GM21515 (cell line): ENCODE results near the gene OGA.

Experiments
- ATAC-seq: cut with Tn5 transposase; IDR thresholded peaks from one replicate; pipeline ENCODE4 v1.9.1; 2021; ENCODE audit not compliant: unreplicated experiment

The OGA gene

DNA sequence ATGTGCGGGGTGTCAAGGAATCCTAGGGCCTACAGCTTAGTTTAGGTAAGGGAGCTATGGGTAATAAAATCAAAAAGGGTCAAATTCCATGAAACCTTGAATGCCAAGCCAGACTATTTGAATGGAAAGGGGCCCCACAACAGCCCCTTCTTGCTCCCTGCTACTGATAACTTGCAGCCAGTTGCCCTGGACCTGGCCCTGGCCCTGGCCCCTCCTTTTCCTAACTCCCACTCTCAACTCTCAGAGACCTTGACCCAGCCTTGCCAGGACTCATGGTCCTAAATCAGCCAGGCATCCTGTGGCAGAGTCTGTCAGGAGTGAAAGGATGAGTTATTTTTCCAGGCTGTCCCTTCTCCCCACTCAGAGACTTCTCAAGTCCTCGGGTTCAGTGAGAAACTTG is 19.5 kb upstream of the OGA start:
- no peak for ATAC-seq

DNA sequence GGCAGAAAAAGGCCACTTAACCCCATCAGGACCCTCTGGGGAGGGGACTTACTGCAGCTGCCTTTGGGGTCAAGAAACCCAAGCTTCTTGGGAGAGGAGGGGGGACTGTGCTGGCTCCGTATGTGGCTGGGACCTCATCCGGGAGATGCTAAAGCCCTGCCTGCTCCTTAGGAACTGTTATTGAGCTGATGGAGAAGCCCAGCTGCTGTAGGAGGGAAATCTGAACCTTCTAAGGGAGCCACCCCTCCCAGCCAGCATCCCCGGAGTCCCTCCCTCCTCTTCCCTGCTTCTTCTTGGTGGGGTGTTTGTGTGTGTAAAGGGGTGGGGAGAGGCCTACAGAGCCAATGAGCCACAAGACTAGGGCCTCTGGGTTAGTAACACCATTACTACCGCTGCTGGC is 17.1 kb upstream of the OGA start:
- no peak for ATAC-seq

DNA sequence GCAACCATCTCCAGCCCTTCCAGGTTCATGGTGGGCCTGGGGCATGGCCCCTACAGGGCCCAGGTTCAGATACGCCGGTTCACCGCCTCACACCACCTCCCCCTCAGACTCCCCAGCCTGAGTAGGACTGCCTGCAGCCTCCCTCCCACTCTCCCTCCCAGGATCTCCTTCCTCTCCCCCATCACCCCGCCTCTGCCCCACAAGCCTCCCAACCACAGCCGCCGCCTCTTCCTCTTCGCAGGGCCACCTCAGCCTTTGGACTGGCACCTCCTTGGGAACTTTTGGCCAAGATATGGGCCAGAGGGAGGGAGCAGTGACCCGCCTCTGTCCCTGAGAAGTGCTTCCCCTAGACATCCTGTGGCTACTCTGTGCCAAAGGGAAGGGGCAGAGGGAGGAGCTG is 16.1 kb upstream of the OGA start:
- no peak for ATAC-seq

DNA sequence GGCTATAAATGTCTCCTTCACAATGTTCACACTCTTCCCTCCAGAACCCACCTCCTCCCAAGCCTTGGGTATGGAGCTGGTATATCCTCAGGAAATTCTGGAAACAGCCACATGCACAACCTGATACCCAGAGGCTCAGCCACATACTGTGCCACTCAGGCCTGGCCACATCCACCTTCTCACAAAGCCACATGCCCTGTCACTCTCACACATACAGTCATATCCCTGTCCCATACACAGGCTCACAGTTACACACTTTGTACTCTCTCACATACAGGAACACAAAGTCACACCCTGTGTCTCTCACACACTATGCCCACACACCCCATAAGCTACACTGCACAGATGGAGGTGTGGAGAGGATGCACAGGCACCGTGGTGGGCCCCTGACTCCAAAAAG is 15.2 kb upstream of the OGA start:
- no peak for ATAC-seq

DNA sequence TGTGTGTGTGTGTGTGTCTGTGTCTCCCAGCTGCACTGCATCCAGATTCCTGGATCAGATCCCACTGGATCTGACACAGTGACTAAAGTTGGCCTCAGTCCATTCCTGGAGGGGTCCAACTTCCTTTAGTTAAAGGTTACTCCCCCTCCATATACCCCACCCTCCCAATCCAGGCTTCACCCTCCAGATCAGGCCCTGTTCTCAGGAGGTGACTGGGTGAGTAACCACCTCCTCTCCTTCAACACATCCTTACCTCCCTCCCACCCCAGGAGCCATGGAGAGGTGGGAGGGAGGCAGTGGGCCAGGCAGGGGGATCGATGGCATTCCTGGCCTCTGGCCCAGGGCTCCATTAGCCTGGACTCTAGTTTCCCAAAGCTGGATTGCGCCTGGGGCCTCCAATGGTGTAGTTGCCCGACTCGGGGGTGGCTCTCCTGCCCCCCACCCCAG is 14.1 kb upstream of the OGA start:
- no peak for ATAC-seq

DNA sequence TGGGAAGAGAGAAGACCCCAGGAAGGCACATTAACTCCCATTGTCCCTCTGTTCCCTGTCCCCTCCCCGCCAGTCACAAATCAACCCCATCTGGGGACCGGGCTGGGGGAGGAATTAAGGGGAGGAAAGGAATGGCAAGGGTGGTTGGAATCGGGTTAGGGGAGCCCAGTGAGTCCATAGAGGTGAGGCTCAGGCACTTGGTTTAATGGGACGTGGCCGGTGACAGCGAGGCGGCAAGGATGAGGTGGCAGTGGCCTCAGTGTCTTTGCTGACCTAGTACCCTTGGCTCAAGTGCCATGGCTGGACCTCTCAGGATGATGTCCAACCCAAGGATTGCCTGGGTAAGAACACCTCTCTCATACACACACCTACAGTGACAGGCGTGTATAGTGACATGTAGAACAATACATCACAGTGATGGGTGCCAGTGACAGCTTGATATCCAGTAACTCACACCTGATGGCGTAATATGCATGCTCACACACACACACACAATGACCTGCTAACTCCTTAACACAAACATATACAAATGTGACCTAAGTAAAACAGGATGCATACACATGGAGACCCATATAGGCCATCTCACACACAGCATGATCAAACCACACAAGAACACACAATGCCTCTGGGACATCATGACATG is 13.0 kb upstream of the OGA start:
- peak; percentile 1 for ATAC-seq

DNA sequence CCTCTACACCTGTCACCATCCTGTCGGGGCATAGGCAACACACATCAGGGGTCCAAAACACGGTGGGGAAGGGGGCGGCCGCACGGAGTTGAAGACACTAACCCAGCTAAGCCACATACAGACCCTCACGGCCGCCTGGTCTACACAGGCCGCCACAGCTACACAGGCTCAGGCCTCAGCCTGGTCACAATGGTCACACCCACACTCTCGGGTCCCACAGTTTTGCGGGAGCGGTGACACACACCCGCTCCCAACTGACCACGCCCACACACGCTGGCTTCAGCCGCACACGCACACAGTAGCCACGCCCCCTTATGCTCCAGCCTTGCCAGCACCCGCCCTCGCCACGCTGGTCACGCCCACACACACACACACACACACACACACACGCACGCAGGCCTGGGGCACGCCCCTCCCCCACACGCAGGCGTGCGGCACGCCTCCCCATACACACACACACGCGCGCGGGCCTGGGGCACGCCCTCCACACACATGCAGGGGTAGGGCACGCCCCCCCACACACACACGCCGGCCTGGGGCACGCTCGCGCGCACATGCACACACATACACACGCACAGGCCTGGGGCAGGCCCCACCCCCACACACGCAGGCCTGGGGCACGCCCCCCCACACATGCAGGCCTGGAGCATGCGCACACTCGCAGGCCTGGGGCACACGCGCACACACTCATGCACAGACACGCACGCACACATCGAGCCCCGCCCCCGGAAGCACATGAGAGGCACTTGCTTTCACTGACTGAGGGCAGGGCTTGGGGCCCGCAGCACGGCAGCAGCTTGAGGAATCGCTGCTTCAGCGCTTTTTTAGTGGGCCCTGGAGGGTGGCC is 12.3 kb upstream of the OGA start:
- peak; percentile 52 for ATAC-seq

DNA sequence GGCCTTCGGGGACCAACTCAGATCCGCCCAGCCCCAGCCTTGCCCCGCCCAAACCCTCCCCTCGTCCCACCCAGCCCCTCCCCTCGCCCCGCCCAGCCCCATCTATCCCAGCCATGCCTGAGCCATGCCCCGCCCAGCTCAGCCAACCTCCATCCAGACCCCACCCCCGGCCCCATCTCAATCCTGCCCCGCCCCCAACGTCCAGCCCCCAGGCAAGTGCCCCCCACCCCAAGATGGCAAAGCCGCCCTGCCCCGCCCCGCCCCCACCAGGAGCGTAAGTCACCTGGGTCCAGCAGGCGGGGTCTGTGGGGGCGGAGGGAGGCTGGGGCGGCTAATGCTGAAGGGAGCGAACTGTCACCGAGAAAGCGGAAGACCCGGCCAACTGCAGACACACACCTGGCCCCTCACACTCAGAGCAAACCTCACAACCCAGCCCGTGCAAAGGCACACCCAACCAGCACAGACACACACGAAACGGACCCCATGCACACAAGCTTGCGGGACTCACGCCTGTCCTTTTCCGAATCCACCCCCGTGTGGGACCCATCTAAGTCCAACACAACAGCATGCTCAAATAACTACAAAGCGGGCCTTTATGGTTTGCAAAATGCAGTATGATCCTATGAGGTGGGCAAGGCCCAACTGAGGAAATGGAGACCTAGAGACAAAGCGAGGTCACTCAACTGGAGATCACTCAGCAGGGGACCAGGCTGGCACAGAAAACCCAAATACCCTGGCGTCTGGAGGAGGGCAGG is 11.5 kb upstream of the OGA start:
- ATAC-seq: peak; percentile 24

DNA sequence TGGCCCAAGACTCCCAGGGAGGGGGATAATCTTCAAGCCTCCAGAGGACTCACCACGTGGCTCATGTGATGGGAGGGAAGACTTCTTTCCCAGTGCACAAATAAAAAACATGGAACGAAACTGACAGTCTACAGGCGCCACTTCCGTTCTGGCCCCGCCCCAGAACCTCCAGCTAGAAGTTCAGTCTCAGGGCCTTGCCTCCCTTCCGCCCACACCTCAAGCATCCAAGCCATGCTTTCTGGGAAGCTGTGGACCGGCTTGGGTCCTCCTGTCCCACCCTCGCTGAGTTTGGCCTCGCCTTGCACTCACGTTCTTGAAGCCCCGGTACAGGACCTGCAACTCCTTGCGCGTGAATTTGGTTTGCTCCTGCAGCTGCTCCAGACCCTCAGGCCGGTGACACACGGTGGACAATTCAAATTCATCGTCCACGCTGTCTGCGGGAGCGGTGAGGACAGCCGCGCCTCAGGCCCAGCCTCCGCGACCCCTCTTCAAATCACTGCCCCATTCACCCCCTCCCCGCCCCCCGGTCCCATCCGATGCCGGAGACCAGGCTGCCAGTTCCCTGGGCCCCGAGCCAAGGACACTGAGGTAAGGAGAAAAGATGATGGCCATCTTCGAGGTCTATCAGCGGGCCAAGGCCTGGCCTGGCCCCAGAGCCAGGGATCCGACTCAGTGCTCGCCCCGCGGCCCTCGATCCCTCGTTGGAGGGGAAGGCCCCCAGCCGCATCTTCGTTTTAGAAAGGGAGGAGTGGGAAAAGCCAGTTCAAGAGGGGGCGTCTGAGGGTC is 10.7 kb upstream of the OGA start:
- no peak for ATAC-seq

DNA sequence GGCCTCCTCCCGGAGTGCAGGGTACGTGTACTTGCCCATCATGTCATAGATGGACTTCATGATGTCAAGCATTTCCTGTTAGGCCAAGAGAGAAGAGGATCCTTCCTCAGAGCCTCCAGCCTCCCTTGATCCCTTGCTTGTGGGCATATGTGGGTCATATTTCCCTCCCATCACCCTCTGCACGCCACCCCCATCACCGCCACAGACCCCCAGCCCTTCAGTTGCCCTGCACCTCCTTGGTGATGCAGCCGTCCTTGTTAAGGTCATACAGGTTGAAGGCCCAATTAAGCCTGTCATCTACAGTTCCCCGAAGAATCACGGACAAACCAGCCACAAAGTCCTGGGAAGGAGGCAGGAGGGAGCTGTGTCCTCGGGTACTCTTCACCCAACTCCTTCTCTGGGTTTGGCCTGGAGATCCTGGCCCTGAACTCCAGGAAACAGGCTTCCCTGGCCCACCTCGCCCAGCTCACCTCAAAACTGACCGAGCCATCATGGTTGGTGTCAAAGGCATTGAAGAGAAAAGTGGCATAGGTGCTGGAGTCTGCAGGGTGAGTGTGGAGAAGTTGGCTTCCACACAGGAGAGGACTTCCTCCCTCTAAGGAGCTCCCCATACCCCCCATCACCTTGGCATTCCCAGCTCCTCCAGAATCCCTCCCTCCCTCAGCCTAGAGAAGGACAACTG is 9.8 kb upstream of the OGA start:
- no peak for ATAC-seq

DNA sequence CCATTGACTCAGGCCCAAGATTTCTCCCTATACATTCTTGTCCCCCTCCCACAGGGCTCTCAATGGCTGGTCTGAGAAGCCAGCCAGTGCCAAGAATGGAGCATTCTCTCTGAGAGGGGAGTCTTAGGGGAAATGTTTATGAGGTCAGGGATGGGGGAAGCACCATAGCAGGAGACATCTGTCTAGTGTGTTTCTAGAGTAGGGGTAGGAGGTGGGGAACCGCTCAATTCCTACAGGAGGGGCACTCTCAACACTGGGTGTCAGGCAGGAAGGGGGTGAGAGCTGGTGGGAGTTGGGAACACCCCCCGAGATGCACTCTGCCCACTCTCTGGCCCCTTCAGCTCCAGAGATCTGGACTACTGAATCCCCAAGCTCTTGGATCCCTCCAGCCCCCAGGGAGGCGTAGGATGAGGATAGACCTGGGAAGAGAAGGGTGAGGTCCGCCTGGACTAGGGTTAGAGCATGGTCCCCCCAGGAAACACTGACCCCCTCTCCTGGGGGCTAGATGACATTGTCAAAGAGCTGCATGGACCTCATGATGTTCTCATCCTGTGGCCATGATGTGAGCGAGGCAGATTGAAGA is 8.7 kb upstream of the OGA start:
- no peak for ATAC-seq

DNA sequence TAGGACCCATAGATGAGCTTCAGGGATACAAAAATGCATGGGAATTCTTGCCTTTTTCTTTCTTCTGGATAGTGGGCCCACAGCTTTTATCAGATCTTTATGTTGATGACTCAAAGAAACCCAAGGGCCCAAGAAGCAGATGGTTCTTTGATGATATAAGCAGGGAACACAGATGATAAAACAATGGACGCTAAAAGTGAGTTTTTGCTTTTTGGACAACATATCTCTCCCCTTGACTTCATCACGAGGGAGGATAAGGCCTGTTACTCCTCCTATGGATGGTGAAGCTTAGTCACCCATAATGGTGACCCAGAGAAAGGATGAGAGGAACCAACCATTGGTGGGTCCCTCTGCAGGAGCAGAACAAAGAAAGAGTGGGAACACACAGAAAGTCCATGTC is 6.5 kb upstream of the OGA start:
- no peak for ATAC-seq

DNA sequence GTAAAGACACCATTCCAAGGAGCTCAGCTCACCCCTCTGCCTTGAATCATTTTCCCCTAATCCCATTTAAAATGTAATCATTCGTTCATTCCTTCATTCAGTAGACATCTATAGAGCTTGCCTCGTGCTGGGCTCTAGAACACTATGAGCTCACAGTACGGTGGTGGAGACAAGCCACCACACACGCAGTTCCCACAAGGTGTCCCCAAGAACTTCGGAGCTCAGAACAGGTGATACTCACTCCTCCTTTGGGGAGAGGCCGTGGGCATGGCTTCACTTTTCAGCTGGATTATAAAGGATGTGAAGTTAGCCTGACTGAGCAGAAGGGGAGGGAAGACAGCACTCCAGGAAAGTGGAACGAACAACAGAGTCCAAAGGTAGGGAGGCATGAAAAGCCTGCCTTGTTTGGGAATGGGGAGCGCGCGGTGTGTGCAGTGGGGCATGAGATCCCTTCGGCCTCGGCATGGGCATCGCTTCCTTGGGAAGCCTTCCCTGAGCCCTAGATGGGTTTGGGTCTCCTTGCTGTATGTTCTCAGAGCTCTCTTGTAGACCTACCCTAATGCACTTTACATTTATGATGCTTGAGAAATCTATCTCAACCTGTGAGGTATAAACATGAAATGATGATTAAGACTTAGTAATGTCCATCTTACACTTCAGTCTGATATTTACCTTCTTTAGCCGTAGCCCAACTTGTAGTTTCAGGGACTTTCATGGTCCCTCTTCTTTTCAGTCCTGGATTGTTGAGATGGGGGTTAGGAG is 809 bp upstream of the OGA start:
- ATAC-seq: peak; percentile 27

DNA sequence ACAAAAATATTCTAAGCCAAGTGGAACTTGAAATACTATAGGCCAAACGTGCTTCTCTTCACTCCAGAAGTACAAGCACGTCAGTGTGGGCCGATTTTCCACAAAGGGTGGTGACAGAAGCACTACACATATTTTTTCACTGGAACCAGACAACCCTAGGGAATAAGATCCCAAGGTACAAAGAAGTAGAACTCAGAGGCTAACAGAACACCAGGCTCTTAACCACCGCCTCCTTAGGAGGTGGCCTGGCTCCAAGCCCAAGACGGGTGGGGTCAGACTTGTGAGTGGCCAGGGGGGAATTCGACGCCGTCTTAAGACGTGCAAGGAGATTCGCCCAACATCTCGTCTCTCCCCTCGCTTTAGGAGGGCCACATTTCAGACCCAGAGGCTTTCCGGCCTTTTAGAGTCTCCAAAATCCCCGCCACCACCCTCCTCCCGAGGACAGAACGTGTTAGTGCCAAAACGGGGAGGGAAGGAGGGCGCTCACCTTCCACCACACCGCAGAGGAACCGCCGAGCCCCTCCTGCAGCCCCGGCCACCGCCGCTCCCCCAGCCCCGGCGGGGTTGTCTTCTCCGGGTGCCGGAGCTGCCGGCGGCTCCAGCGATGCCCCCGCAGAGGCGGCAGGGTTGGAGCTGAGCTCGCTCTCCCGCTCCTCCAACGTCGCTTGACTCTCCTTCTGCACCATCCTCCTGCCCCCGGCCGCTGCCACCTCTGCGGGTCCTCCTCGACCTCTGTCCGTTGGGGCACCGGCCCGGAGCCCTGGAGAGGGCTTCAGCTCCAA is 716 bp downstream of the OGA start:
- ATAC-seq: peak; percentile 12

DNA sequence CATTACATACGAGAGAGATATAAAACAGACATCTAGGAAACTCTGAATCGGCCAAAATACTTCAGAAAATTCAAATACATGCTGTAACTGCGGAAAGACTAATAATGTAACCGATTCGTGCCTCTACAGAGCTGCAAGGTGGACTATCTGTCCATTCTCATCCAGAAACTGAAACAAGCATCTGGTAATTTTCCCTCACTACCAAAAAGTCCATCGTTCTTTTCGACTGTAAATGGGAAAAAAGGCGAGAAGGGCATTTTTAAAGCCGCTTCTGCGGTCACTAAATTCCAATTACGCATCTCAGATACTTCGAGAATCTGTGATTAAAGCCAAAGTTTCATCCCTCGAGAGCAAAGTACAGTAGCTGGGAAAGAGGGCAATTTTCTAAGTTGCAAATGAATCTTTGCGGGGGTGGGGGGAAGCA is 1.3 kb downstream of the OGA start:
- ATAC-seq: no peak

DNA sequence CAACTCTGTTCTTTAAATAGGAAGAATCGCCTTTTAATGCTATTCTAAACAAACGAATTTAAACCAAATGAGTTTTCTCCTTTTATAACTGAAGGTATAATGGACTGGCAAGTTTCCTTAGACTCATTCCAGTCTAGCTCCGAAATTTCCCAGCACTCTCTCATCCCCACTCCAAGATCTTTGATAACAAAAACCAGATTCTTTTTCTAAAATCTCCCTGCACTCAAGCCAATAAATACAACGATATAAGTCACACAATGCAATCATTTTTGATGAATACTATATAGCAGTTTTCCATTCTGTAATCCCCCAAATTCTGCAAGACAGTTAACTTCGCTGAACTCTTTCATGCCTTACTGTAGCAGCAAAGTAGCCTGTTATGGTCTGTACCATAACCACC is 1.9 kb downstream of the OGA start:
- ATAC-seq: no peak

DNA sequence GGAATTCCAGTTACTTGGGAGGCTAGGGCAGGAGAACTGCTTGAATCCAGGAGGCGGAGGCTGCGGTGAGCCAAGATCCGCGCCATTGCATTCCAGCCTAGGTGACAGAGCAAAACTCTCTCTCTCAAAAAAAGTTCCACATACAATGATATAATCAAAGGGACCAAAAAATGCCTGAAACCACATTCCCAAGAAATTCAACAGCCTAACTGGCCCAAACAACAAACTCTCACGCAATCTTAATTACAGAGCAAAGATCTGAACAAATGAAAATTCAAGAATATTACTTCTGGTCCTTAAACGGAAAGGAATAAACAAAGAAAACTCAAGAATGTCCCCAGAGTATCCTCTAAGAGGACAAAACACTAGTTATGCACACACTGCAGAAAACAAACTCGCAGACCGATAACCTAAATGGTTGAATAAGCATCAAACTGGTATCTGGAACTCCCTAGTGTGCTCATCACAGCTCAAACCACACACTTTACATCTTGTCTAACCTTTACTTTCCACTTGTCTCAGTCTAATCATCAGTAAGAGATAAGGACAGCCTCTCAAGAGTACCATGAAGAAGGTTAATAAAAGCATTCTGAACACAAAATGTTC is 3.7 kb downstream of the OGA start:
- no peak for ATAC-seq

DNA sequence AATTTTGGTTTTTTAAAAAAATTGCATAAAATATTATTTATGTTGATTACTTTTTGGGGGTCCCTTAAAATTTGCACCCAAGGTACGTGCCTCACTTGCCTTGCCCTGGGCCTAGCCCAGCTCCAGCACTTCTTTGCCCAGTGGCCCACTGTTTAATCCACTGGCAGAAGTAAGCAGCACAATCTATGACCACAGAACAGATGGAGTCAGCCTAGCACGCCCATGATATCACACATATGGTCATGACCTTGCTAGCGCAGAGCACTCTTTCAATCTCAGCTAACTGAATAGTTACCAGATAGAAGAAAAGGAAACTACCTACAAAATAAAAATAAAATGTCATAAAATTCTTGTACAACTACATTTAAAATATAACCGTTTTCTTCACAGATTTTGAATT is 5.6 kb downstream of the OGA start:
- ATAC-seq: no peak
